GM23338 (cell line): ENCODE measurements around the gene CCDC40. TPM values are rescaled to one million over a fixed set of nuclear protein-coding genes. Genes with fewer than 3 reads are reported as not detected.

Source experiments
- ATAC-seq: fragments of 200-7000 bp; cut with Tn5 transposase; 3 replicates; pipeline ENCODE4 v1.9.1; 2020
- DNase-seq: peaks from one replicate; pipeline ENCODE4 v3.0.0-alpha.2; 2015; ENCODE audit warnings: low spot score
- H2AFZ ChIP-seq: fragments of 200-600 bp; sonication (generic); 2 replicates; pipeline ENCODE4 v1.8.0; 2016; ENCODE audit warnings: antibody characterized with exemption, mild to moderate bottlenecking, moderate library complexity
- H3F3A ChIP-seq: fragments of 200-600 bp; sonication (generic); replicated peaks from 2 replicates; pipeline ENCODE4 v1.8.0; 2017; ENCODE audit warnings: antibody characterized with exemption, mixed run types, low read depth
- H3K27ac ChIP-seq: fragments of 200-600 bp; sonication (generic); 2 replicates; pipeline ENCODE4 v1.6.1; 2016; ENCODE audit warnings: low read depth
- H3K27me3 ChIP-seq: fragments of 200-600 bp; sonication (generic); 2 replicates; pipeline ENCODE4 v1.8.0; 2016; ENCODE audit warnings: mild to moderate bottlenecking, mixed run types, moderate library complexity; ENCODE audit not compliant: insufficient read depth
- H3K36me3 ChIP-seq: fragments of 200-600 bp; sonication (generic); 2 replicates; pipeline ENCODE4 v1.8.0; 2016; ENCODE audit warnings: mild to moderate bottlenecking; ENCODE audit not compliant: insufficient read depth
- H3K4me1 ChIP-seq: fragments of 200-600 bp; sonication (generic); 2 replicates; pipeline ENCODE4 v1.8.0; 2016; ENCODE audit warnings: mild to moderate bottlenecking, moderate library complexity; ENCODE audit not compliant: insufficient read depth
- H3K4me2 ChIP-seq: fragments of 200-600 bp; sonication (generic); 2 replicates; pipeline ENCODE4 v1.7.1; 2017; ENCODE audit warnings: mixed run types
- H3K4me3 ChIP-seq: fragments of 200-600 bp; sonication (generic); 2 replicates; pipeline ENCODE4 v1.6.1; 2016; ENCODE audit warnings: mixed run types
- H3K79me2 ChIP-seq: fragments of 200-600 bp; sonication (generic); replicated peaks from 2 replicates; pipeline ENCODE4 v1.8.0; 2017; ENCODE audit warnings: mild to moderate bottlenecking; ENCODE audit not compliant: insufficient read depth
- H3K9me2 ChIP-seq: fragments of 200-600 bp; sonication (generic); 2 replicates; pipeline ENCODE4 v1.8.0; 2017; ENCODE audit not compliant: insufficient read depth
- H4K20me1 ChIP-seq: fragments of 200-600 bp; sonication (generic); replicated peaks from 2 replicates; pipeline ENCODE4 v1.8.0; 2017; ENCODE audit warnings: mild to moderate bottlenecking; ENCODE audit not compliant: insufficient read depth
- H3K27ac Mint-ChIP-seq: 2 replicates; pipeline ENCODE4 v1.8.0; 2020; ENCODE audit warnings: inconsistent platforms, mild to moderate bottlenecking, moderate library complexity, mixed read lengths
- H3K27me3 Mint-ChIP-seq: 3 replicates; pipeline ENCODE4 v1.8.0; 2022; ENCODE audit warnings: low read depth, mild to moderate bottlenecking, moderate library complexity, mixed read lengths, inconsistent platforms; ENCODE audit not compliant: insufficient read depth, poor library complexity
- H3K36me3 Mint-ChIP-seq: 3 replicates; pipeline ENCODE4 v1.8.0; 2021; ENCODE audit warnings: low read depth, mild to moderate bottlenecking, inconsistent platforms, moderate library complexity, mixed read lengths
- H3K4me1 Mint-ChIP-seq: 3 replicates; pipeline ENCODE4 v1.8.0; 2020; ENCODE audit warnings: mild to moderate bottlenecking, inconsistent platforms, mixed read lengths
- H3K4me3 Mint-ChIP-seq: 3 replicates; pipeline ENCODE4 v1.8.0; 2021; ENCODE audit warnings: moderate library complexity, mild to moderate bottlenecking, inconsistent platforms, mixed read lengths
- H3K9me3 Mint-ChIP-seq: 3 replicates; pipeline ENCODE4 v1.8.0; 2020; ENCODE audit warnings: moderate library complexity, mild to moderate bottlenecking, inconsistent platforms, mixed read lengths
- CREB1 ChIP-seq: fragments of 250-450 bp; sonication (Bioruptor Pico); IDR thresholded peaks from 2 replicates; pipeline ENCODE4 v1.5.0; 2020; ENCODE audit warnings: low read depth, mild to moderate bottlenecking, moderate library complexity
- EZH2 ChIP-seq: fragments of 200-600 bp; sonication (generic); IDR thresholded peaks from one replicate; pipeline ENCODE4 v1.8.0; 2017; ENCODE audit warnings: antibody characterized with exemption, mild to moderate bottlenecking, low read depth; ENCODE audit not compliant: unreplicated experiment
- EZH2phosphoT487 ChIP-seq: fragments of 200-600 bp; sonication (generic); IDR thresholded peaks from one replicate; pipeline ENCODE4 v1.8.1; 2018; ENCODE audit warnings: antibody characterized with exemption; ENCODE audit not compliant: unreplicated experiment
- JUNB ChIP-seq: IDR thresholded peaks from one replicate; pipeline ENCODE4 v1.6.1; 2016; ENCODE audit warnings: antibody characterized with exemption; ENCODE audit not compliant: unreplicated experiment
- POLR2AphosphoS5 ChIP-seq: IDR thresholded peaks from 2 replicates; pipeline ENCODE4 v1.6.1; 2016; ENCODE audit warnings: antibody characterized with exemption, low read depth
- STAT1 ChIP-seq: IDR thresholded peaks from one replicate; pipeline ENCODE4 v1.6.1; 2016; ENCODE audit warnings: antibody characterized with exemption; ENCODE audit not compliant: unreplicated experiment
- ZNF114 ChIP-seq: fragments of 250-450 bp; sonication (Bioruptor Pico); IDR thresholded peaks from 2 replicates; pipeline ENCODE4 v1.5.0; 2020; ENCODE audit warnings: mild to moderate bottlenecking, moderate library complexity
- ZNF331 ChIP-seq: fragments of 250-450 bp; sonication (Bioruptor Pico); IDR thresholded peaks from 2 replicates; pipeline ENCODE4 v1.5.0; 2020; ENCODE audit warnings: low read depth, mild to moderate bottlenecking, moderate library complexity
- polyA plus RNA-seq: library from polyadenylated mRNA; unstranded; fragments of >200 nt; fragmentation: Nextera tagmentation; extraction: Ambion mirVana; gene quantifications from 2 replicates; pipeline ENCODE4 v1.2.1, GENCODE V29; 2016
- total RNA-seq: library from RNA; depleted of rRNA; stranded (reverse); fragments of >200 nt; shearing (Covaris generic); gene quantifications from 2 replicates; pipeline ENCODE4 v1.2.3, GENCODE V29; 2014
- TF ChIP-seq, protein P1 (sequence below): IDR thresholded peaks from 2 replicates; pipeline ENCODE4 v1.6.1; 2016; ENCODE audit warnings: antibody characterized with exemption
- TF ChIP-seq, protein P2 (sequence below), 2 experiments: fragments of 200-600 bp in 1 of 2; sonication (generic) in 1 of 2; conservative IDR thresholded peaks; 2 replicates each; pipeline versions ENCODE4 v1.5.1 to v1.6.1; 2016 to 2017; ENCODE audit warnings: antibody characterized with exemption in 2 of 2, low read depth in 2 of 2, mild to moderate bottlenecking in 2 of 2, moderate library complexity in 1 of 2
- TF ChIP-seq, protein P3 (sequence below): IDR thresholded peaks from one replicate; pipeline ENCODE4 v1.6.1; 2018; ENCODE audit warnings: antibody characterized with exemption; ENCODE audit not compliant: unreplicated experiment

Gene CCDC40
- total and polyA plus RNA-seq, 2 experiments from 2014 or later = 7.6 to 8.1 TPM

DNA sequence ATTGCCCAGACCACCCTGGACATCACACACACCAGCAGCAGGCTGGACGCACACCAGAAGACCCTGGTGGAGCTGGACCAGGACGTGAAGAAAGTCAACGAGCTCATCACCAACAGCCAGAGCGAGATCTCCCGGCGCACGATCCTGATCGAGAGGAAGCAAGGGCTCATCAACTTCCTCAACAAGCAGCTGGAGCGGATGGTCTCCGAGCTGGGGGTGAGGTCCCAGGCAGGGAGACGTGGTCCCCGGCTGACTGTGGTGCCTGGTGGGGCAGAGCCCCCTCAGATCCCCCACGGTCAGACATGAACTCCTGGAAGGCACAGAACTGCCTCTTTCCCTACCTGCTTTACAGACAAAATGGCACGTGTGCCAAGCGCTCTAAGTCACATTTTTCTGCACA is 48.3 kb downstream of the CCDC40 start:
- Histone ChIP-seq H2AFZ (no peak overlapping the region), H4K20me1 (no peaks in the 10 kb centered on the region; the same call in 1 of the 2 replicates), H3K27me3 (no peaks in the 10 kb centered on the region), H3K79me2 (no peaks in the 10 kb centered on the region), H3K4me1 (no peaks in the 10 kb centered on the region), H3K9me2 (no peaks in the 10 kb centered on the region), H3K36me3 (no peaks in the 10 kb centered on the region), H3K27ac (no peak overlapping the region), H3F3A (0 out of 2 replicates have a peak, but pooled peaks cover 4% of the 10 kb centered on the region), H3K4me2 (no peak overlapping the region), H3K4me3 (no peak overlapping the region)
- Mint-ChIP-seq H3K27me3 (peaks cover 5% of the 10 kb centered on the region), H3K4me3 (no peak overlapping the region), H3K27ac (no peak overlapping the region), H3K36me3 (no peaks in the 10 kb centered on the region), H3K4me1 (peaks cover 9% of the 10 kb centered on the region), H3K9me3 (no peaks in the 10 kb centered on the region)
- TF ChIP-seq POLR2AphosphoS5 (no peak), STAT1 (no peak), ZNF331 (CRISPR knock-in tag) (no peak), EZH2 (no peak), ZNF114 (no peak), CREB1 (CRISPR knock-in tag) (no peak), EZH2phosphoT487 (no peak), JUNB (no peak)
- TF ChIP-seq, protein P1, sequence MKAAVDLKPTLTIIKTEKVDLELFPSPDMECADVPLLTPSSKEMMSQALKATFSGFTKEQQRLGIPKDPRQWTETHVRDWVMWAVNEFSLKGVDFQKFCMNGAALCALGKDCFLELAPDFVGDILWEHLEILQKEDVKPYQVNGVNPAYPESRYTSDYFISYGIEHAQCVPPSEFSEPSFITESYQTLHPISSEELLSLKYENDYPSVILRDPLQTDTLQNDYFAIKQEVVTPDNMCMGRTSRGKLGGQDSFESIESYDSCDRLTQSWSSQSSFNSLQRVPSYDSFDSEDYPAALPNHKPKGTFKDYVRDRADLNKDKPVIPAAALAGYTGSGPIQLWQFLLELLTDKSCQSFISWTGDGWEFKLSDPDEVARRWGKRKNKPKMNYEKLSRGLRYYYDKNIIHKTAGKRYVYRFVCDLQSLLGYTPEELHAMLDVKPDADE = no peak
- DNase-seq = no peak
- ATAC-seq = no peak

DNA sequence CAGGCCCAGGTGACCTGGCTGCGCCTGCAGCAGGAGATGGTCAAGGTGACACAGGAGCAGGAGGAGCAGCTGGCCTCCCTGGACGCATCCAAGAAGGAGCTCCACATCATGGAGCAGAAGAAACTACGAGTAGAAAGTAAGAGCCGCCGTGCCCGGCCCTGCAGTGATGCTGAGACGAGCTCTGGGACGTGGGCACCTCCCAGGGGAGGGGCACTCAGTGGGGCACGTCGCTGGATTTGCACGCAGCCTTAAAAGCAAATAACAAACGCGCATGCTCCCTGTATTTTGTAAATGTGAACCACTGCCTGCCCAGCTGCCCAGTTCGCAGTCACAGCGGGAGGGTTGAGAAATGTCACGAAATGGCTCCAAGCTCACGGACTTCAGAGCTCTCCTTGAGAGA is 49.6 kb downstream of the CCDC40 start:
- no peaks in the 10 kb centered on the region; the same call in 1 of the 2 replicates for H4K20me1 ChIP-seq
- no peaks in the 10 kb centered on the region for H3K36me3 Mint-ChIP-seq
- no peaks in the 10 kb centered on the region for H3K36me3 ChIP-seq
- H3K9me3 Mint-ChIP-seq = no peaks in the 10 kb centered on the region
- no peaks in the 10 kb centered on the region for H3K27me3 ChIP-seq
- H3K4me3 Mint-ChIP-seq = no peak overlapping the region; the same call in 2 of the 3 replicates
- no peaks in the 10 kb centered on the region for H3K4me1 ChIP-seq
- H3K4me2 ChIP-seq = no peak overlapping the region
- 0 out of 2 replicates have a peak, but pooled peaks cover 4% of the 10 kb centered on the region for H3F3A ChIP-seq
- DNase-seq (no peak), ATAC-seq (no peak)
- no peaks in the 10 kb centered on the region; the same call in 1 of the 3 replicates for H3K4me1 Mint-ChIP-seq
- H3K27me3 Mint-ChIP-seq = peaks cover 5% of the 10 kb centered on the region
- H3K27ac Mint-ChIP-seq = no peak overlapping the region
- H3K4me3 ChIP-seq = no peak overlapping the region
- no peaks in the 10 kb centered on the region for H3K9me2 ChIP-seq
- H3K79me2 ChIP-seq = no peaks in the 10 kb centered on the region
- H3K27ac ChIP-seq = no peak overlapping the region
- no peak overlapping the region for H2AFZ ChIP-seq
- TF ChIP-seq, protein P1 = no peak
- TF ChIP-seq EZH2 = no peak
- no peak for TF ChIP-seq ZNF114
- TF ChIP-seq, protein P2, sequence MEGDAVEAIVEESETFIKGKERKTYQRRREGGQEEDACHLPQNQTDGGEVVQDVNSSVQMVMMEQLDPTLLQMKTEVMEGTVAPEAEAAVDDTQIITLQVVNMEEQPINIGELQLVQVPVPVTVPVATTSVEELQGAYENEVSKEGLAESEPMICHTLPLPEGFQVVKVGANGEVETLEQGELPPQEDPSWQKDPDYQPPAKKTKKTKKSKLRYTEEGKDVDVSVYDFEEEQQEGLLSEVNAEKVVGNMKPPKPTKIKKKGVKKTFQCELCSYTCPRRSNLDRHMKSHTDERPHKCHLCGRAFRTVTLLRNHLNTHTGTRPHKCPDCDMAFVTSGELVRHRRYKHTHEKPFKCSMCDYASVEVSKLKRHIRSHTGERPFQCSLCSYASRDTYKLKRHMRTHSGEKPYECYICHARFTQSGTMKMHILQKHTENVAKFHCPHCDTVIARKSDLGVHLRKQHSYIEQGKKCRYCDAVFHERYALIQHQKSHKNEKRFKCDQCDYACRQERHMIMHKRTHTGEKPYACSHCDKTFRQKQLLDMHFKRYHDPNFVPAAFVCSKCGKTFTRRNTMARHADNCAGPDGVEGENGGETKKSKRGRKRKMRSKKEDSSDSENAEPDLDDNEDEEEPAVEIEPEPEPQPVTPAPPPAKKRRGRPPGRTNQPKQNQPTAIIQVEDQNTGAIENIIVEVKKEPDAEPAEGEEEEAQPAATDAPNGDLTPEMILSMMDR (conservative IDR thresholded peaks at IDR 0.05; ENCODE audit: low read depth in 2 of 2) = no peak
- TF ChIP-seq EZH2phosphoT487 = no peak
- TF ChIP-seq, protein P3, sequence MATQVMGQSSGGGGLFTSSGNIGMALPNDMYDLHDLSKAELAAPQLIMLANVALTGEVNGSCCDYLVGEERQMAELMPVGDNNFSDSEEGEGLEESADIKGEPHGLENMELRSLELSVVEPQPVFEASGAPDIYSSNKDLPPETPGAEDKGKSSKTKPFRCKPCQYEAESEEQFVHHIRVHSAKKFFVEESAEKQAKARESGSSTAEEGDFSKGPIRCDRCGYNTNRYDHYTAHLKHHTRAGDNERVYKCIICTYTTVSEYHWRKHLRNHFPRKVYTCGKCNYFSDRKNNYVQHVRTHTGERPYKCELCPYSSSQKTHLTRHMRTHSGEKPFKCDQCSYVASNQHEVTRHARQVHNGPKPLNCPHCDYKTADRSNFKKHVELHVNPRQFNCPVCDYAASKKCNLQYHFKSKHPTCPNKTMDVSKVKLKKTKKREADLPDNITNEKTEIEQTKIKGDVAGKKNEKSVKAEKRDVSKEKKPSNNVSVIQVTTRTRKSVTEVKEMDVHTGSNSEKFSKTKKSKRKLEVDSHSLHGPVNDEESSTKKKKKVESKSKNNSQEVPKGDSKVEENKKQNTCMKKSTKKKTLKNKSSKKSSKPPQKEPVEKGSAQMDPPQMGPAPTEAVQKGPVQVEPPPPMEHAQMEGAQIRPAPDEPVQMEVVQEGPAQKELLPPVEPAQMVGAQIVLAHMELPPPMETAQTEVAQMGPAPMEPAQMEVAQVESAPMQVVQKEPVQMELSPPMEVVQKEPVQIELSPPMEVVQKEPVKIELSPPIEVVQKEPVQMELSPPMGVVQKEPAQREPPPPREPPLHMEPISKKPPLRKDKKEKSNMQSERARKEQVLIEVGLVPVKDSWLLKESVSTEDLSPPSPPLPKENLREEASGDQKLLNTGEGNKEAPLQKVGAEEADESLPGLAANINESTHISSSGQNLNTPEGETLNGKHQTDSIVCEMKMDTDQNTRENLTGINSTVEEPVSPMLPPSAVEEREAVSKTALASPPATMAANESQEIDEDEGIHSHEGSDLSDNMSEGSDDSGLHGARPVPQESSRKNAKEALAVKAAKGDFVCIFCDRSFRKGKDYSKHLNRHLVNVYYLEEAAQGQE = no peak
- TF ChIP-seq POLR2AphosphoS5 = no peak
